ENCODE measurements around the gene PRSS16.

DNA sequence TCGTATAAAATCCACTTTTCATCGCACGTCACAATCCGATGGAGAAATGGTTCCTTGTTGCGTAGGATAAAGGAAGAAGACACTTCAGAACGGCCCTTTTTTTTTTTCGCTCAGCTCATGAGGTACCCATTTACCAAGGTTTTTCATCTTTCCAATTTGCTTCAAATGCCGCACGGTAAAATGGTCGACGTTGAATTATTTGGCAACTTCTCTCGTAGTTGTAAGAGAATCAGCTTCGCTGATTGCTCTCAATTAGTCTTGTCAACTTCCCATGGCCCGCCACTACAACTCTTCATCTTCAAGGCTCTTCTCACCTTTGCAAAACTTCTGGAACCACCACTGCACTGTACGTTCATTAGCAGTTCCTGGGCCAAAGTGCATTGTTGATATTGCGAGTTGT, 35.8 kb downstream of the PRSS16 start:
- TF ChIP-seq, protein P1, sequence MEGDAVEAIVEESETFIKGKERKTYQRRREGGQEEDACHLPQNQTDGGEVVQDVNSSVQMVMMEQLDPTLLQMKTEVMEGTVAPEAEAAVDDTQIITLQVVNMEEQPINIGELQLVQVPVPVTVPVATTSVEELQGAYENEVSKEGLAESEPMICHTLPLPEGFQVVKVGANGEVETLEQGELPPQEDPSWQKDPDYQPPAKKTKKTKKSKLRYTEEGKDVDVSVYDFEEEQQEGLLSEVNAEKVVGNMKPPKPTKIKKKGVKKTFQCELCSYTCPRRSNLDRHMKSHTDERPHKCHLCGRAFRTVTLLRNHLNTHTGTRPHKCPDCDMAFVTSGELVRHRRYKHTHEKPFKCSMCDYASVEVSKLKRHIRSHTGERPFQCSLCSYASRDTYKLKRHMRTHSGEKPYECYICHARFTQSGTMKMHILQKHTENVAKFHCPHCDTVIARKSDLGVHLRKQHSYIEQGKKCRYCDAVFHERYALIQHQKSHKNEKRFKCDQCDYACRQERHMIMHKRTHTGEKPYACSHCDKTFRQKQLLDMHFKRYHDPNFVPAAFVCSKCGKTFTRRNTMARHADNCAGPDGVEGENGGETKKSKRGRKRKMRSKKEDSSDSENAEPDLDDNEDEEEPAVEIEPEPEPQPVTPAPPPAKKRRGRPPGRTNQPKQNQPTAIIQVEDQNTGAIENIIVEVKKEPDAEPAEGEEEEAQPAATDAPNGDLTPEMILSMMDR (IDR thresholded peaks at IDR 0.05) = no peak
- TF ChIP-seq ZFX (IDR thresholded peaks at IDR 0.05; ENCODE audit: borderline replicate concordance) = no peak
